ENCODE data around the gene ERBIN.
"Not testable (repeated sequence)": the region's sequence is repeated elsewhere in the genome, so short reads cannot be mapped to it uniquely, and the experiment has no call there.

ERBIN gene

GRCh38 chr5:65967288-65968066 is 41.1 kb downstream of the ERBIN start:
- DNase-seq: no peak

GRCh38 chr5:65969539-65970393 is 43.4 kb downstream of the ERBIN start:
- no peak for DNase-seq

- no peak for DNase-seq
Observed at GRCh38 chr5:65970481-65971367, 44.3 kb downstream of the ERBIN start.

GRCh38 chr5:65971643-65972042 is 45.3 kb downstream of the ERBIN start:
- DNase-seq: no peak

GRCh38 chr5:65972896-65973295 is 46.5 kb downstream of the ERBIN start:
- not testable (repeated sequence) for DNase-seq

GRCh38 chr5:65978251-65978650 is 51.9 kb downstream of the ERBIN start:
- DNase-seq: no peak

- no peak for DNase-seq
Observed at GRCh38 chr5:65981548-65981947, 55.2 kb downstream of the ERBIN start.

- no peak for DNase-seq
Observed at GRCh38 chr5:65981969-65982619, 55.7 kb downstream of the ERBIN start.

GRCh38 chr5:65982635-65983034 is 56.3 kb downstream of the ERBIN start:
- DNase-seq: no peak

- no peak for DNase-seq
Observed at GRCh38 chr5:65984098-65984885, 57.9 kb downstream of the ERBIN start.

GRCh38 chr5:65986050-65986451 is 59.7 kb downstream of the ERBIN start:
- DNase-seq: no peak

GRCh38 chr5:65986796-65987195 is 60.4 kb downstream of the ERBIN start:
- DNase-seq: no peak

- no peak for DNase-seq
Observed at GRCh38 chr5:65987982-65988381, 61.6 kb downstream of the ERBIN start.

GRCh38 chr5:65989158-65989557 is 62.8 kb downstream of the ERBIN start:
- no peak for DNase-seq

- no peak for DNase-seq
Observed at GRCh38 chr5:65992630-65993029, 66.3 kb downstream of the ERBIN start.

- no peak for DNase-seq
Observed at GRCh38 chr5:65994117-65994786, 67.9 kb downstream of the ERBIN start.

- no peak for DNase-seq
Observed at GRCh38 chr5:65999061-65999723, 72.8 kb downstream of the ERBIN start.

- no peak for DNase-seq
Observed at GRCh38 chr5:66001952-66002351, 75.6 kb downstream of the ERBIN start.

- no peak for DNase-seq
Observed at GRCh38 chr5:66002415-66002814, 76.0 kb downstream of the ERBIN start.

- no peak for DNase-seq
Observed at GRCh38 chr5:66004216-66004615, 77.8 kb downstream of the ERBIN start.

GRCh38 chr5:66009277-66009676 is 82.9 kb downstream of the ERBIN start:
- DNase-seq: no peak

Measured in NCI-H446 treated with DMSO at 0.1 percent for 48 hours (cell line).